AG10803 (cell line): Measurements from ENCODE around the gene PLPP6.
A peak's percentile ranks its signal among the peaks of the same experiment; 100 is the strongest.

ENCODE experiments used
- DNase-seq: peaks from one replicate; pipeline ENCODE4 v3.0.0; 2010; ENCODE audit warnings: low read depth
- H3K4me3 ChIP-seq: 2 replicates; pipeline ENCODE4 v1.5.1; 2011; ENCODE audit warnings: mild to moderate bottlenecking, low read length, control low read depth
- TF ChIP-seq, protein P1 (sequence below): conservative IDR thresholded peaks from 2 replicates; pipeline ENCODE4 v1.5.1; 2011; ENCODE audit warnings: mild to moderate bottlenecking, low read length, control low read depth, inconsistent platforms

PLPP6 gene

DNA sequence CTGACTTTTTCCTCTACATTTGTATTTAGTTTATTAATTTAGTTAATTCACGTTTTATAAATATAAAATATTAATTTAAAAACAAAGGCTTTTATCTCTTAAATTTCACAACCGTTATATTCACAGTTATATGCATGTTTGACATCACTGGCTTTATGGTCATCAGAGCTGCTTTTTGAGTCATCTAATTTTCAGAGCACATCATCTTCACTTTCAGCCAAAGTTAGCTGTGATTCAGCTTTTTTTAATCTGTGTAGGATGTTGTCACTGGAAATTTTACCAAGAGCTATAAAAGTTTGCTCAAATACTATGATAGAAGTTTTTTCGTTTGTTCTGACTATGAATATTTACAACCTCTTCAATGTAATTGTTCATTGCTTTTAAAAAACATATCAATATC is 29.7 kb downstream of the PLPP6 start:
- DNase-seq = peak; percentile 60
- H3K4me3 ChIP-seq = no peak overlapping the region
- TF ChIP-seq, protein P1, sequence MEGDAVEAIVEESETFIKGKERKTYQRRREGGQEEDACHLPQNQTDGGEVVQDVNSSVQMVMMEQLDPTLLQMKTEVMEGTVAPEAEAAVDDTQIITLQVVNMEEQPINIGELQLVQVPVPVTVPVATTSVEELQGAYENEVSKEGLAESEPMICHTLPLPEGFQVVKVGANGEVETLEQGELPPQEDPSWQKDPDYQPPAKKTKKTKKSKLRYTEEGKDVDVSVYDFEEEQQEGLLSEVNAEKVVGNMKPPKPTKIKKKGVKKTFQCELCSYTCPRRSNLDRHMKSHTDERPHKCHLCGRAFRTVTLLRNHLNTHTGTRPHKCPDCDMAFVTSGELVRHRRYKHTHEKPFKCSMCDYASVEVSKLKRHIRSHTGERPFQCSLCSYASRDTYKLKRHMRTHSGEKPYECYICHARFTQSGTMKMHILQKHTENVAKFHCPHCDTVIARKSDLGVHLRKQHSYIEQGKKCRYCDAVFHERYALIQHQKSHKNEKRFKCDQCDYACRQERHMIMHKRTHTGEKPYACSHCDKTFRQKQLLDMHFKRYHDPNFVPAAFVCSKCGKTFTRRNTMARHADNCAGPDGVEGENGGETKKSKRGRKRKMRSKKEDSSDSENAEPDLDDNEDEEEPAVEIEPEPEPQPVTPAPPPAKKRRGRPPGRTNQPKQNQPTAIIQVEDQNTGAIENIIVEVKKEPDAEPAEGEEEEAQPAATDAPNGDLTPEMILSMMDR = no peak

DNA sequence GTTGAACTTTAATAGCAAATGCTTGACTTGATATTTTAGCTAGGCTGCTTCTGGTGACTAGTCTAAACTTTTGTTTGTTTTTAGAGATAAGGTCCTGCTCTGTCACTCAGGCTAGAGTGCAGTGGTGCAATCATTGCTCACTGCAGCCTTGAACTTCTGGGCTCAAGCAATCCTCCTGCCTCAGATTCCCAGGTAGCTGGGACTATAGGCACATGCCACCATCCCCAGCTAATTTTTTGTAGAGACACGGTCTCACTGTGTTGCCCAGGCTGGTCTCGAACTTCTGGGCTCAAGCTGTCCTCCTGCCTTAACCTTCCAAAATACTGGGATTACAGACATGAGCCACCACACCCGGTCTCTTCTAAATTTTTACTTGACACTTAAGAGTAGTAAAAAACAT is 38.0 kb downstream of the PLPP6 start:
- TF ChIP-seq, protein P1 = no peak
- DNase-seq = no peak
- no peak overlapping the region for H3K4me3 ChIP-seq

DNA sequence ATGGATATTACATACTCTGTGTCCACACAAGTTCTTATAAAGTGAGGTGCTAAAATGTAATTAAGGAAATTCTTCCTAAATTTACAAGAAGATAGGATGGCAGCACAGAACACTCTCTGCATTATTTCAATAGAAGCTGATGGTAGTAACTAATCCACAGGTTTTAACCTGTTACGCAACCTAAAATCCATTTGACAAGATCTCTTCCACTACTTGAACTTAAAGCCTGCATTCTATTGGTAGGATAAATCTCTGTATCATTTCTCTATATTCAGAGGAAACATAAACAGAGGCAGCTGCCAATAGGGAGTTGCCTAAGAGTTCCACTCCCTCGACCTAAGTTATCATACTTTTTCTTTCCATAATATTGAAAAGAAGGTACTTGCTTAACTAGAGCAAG is 38.8 kb downstream of the PLPP6 start:
- H3K4me3 ChIP-seq = no peak overlapping the region
- no peak for DNase-seq
- TF ChIP-seq, protein P1 = no peak

DNA sequence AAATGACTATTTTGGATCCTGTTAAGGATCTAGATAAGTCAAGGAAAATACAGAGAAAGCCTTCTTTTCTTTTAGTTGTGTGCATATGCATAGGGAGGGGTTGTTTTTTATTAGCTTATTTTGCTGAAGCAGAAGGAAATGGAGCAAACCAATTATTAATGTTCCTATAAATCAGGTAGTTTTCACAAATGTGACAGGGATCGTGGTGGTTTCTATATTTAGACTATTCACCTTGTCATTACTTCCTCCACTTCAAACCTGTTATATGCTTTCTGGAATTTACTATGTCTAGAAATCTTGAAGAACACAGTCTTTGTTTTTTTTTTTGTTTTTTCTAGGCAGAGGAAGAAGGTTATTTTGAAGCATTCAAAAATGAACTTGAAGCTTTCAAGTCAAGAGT is 39.4 kb downstream of the PLPP6 start:
- TF ChIP-seq, protein P1 = no peak
- no peak for DNase-seq
- no peak overlapping the region for H3K4me3 ChIP-seq

DNA sequence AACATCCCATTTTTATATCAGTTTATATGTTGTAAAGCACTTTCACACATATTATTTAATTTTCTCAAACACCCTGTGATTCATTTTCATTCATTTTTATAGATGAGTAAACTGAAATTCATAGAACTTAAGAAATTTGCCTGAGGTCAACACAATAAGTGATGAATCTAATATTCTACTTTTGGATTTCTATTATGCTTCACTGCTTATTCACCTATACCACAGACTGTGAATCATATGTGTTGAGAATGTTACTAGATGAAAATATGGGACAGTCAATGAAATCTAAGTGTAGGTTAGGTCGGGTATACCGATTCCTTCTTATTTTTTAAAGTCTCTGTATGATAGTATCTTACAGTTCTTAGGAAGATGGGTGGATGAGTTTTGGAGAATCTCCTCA is 42.0 kb downstream of the PLPP6 start:
- DNase-seq = no peak
- no peak overlapping the region for H3K4me3 ChIP-seq
- TF ChIP-seq, protein P1 = no peak

DNA sequence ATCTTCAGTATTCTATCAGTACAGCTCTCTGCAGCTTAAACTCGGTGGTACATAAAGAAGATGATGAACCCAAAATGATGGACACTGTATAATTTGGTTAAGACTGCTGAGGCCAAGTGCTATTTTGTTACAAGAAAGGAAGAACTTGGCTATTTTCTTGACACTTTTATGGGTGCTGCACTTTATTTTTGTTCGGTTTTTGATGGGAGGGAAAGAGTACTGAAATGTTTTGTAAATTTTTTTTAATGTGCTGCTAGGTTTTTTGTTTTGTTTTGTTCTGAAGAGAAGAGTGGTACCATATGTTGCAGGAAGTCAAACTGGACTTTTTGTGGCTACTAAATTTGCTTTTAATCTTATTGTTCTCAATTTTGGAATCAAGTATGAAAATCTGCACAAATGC is 43.9 kb downstream of the PLPP6 start:
- H3K4me3 ChIP-seq = no peak overlapping the region
- TF ChIP-seq, protein P1 = no peak
- no peak for DNase-seq

DNA sequence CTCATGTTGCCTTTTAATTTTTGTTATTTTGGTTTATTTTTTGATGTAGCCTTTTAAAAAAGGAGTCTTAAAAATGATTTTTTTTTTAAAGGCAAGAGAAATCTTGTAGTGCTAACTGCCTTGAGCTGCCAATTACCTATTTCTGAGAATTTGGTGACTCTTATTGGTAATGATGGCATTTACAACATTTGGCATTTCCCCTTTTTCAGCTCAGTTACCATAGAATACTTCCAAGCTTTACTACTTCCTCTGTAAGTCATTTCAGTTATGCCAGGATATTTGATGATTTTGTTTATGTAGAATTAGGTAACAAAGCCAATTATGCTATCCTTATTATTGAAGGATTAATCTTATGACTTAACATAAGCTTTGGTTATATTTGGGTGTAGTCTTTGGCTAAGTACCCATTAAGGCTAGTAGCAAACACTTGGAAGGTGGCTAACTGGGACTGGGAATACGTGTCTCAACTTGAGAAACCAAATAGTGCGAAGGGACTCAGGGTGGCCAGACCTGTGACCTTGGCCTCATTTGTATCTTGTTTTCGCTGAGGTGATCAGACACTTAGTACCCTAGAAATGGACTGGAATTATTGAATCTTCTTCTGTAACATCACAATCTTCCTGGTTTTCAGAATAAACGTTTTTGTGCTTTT is 45.0 kb downstream of the PLPP6 start:
- H3K4me3 ChIP-seq = no peak overlapping the region
- TF ChIP-seq, protein P1 = no peak
- no peak for DNase-seq
